ENCODE measurements around the gene DMD.
"Not testable (repeated sequence)": the region's sequence is repeated elsewhere in the genome, so short reads cannot be mapped to it uniquely, and the experiment has no call there.

DMD gene

DNA sequence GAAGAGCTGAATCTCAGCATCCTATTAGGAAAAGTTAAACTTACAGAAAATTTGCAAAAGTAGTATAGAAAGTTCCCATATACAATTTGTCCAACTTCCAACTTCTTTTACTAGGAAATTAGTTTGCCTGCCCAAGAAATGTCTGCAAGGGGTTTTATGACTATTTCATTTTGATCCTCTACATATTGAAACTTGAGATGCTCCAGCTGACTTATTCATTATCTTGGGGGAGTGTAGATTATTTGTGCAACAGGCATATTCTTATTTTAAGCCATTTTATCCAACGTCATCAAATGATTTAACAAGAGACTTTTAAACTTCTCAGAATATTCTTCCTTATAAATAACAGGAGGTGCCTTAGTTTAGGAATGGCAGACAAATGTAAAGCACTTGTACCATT, 1822.4 kb downstream of the DMD start:
- H3K9ac ChIP-seq (ENCODE audit: low read length), result no peak overlapping the region
- TF ChIP-seq EZH2phosphoT487 (IDR thresholded peaks at IDR 0.05; ENCODE audit: low read depth), result no peak
- TF ChIP-seq, protein P1, sequence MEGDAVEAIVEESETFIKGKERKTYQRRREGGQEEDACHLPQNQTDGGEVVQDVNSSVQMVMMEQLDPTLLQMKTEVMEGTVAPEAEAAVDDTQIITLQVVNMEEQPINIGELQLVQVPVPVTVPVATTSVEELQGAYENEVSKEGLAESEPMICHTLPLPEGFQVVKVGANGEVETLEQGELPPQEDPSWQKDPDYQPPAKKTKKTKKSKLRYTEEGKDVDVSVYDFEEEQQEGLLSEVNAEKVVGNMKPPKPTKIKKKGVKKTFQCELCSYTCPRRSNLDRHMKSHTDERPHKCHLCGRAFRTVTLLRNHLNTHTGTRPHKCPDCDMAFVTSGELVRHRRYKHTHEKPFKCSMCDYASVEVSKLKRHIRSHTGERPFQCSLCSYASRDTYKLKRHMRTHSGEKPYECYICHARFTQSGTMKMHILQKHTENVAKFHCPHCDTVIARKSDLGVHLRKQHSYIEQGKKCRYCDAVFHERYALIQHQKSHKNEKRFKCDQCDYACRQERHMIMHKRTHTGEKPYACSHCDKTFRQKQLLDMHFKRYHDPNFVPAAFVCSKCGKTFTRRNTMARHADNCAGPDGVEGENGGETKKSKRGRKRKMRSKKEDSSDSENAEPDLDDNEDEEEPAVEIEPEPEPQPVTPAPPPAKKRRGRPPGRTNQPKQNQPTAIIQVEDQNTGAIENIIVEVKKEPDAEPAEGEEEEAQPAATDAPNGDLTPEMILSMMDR (IDR thresholded peaks at IDR 0.05; ENCODE audit: low read depth, low read length), result no peak
- no peaks in the 10 kb centered on the region for H3K79me2 ChIP-seq (ENCODE audit: low read length)
- no peaks in the 10 kb centered on the region for H3K9me3 ChIP-seq (ENCODE audit: insufficient read depth, low read length)
- no peaks in the 10 kb centered on the region for H3K27me3 ChIP-seq (ENCODE audit: low read depth, low read length)
- no peak overlapping the region for H3K27ac ChIP-seq (ENCODE audit: low read length)
- H3K4me2 ChIP-seq (ENCODE audit: low read length), result no peak overlapping the region
- H3K4me1 ChIP-seq (ENCODE audit: low read length), result no peaks in the 10 kb centered on the region
- H3K4me3 ChIP-seq (ENCODE audit: low read length), result no peak overlapping the region
- no peaks in the 10 kb centered on the region for H4K20me1 ChIP-seq (ENCODE audit: insufficient read depth, low read length)
- H3K36me3 ChIP-seq (replicated peaks; ENCODE audit: low read depth, low read length), result no peaks in the 10 kb centered on the region
- no peak overlapping the region for H2AFZ ChIP-seq (ENCODE audit: low read depth, low read length)

DNA sequence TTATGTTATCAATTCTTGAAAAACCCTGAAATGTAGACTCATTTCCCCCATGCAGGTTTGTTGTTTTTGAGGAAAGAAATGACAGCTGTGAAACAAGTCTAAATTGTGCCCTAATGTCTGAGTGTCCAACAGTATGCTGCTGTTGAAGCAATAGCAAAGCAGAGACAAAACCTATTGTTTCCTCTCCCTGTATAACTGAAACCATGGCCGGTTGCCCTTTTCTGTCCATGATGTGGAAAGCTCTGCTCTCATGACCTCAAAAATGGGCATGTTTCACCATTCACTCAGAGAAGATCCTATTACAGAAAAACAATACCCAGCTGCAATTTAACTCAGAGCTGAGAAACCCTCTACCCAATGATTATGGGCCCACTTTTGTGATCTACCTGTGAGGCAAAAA, 1826.9 kb downstream of the DMD start:
- Histone ChIP-seq H3K4me3 (ENCODE audit: low read length) (no peak overlapping the region), H3K4me1 (ENCODE audit: low read length) (no peaks in the 10 kb centered on the region), H3K27ac (ENCODE audit: low read length) (no peak overlapping the region), H3K36me3 (replicated peaks; ENCODE audit: low read depth, low read length) (no peaks in the 10 kb centered on the region), H3K9ac (ENCODE audit: low read length) (no peak overlapping the region), H3K9me3 (ENCODE audit: insufficient read depth, low read length) (no peaks in the 10 kb centered on the region), H3K27me3 (ENCODE audit: low read depth, low read length) (no peaks in the 10 kb centered on the region), H3K79me2 (ENCODE audit: low read length) (no peaks in the 10 kb centered on the region), H3K4me2 (ENCODE audit: low read length) (no peak overlapping the region), H4K20me1 (ENCODE audit: insufficient read depth, low read length) (no peaks in the 10 kb centered on the region), H2AFZ (ENCODE audit: low read depth, low read length) (no peak overlapping the region)
- TF ChIP-seq, protein P1 (IDR thresholded peaks at IDR 0.05; ENCODE audit: low read depth, low read length), result no peak
- no peak for TF ChIP-seq EZH2phosphoT487 (IDR thresholded peaks at IDR 0.05; ENCODE audit: low read depth)

DNA sequence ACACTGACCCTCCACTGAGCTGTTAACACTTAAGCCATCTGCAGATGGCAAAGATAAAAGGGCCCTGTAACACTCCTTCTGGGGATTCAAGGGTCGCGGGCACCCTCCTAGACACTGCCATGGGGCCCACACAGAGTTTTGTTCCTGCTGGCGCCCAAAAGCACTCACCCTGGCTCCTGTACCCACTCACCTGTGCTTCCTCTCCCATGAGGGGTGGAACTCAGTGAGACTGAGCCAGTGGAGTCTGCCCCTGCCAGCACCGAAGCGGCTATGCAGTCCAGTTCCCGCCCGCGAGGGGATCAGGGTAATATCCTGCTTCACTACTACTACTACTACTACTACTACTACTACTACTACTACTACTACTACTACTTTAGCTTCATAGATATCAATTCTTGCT, 1827.4 kb downstream of the DMD start:
- H3K27ac ChIP-seq (ENCODE audit: low read length), result no peak overlapping the region
- no peaks in the 10 kb centered on the region for H3K36me3 ChIP-seq (replicated peaks; ENCODE audit: low read depth, low read length)
- H4K20me1 ChIP-seq (ENCODE audit: insufficient read depth, low read length), result no peaks in the 10 kb centered on the region
- H2AFZ ChIP-seq (ENCODE audit: low read depth, low read length), result no peak overlapping the region
- H3K27me3 ChIP-seq (ENCODE audit: low read depth, low read length), result no peaks in the 10 kb centered on the region
- H3K4me3 ChIP-seq (ENCODE audit: low read length), result no peak overlapping the region
- H3K4me2 ChIP-seq (ENCODE audit: low read length), result no peak overlapping the region
- no peaks in the 10 kb centered on the region for H3K4me1 ChIP-seq (ENCODE audit: low read length)
- H3K9me3 ChIP-seq (ENCODE audit: insufficient read depth, low read length), result no peaks in the 10 kb centered on the region
- TF ChIP-seq, protein P1 (IDR thresholded peaks at IDR 0.05; ENCODE audit: low read depth, low read length), result no peak
- TF ChIP-seq EZH2phosphoT487 (IDR thresholded peaks at IDR 0.05; ENCODE audit: low read depth), result no peak
- H3K9ac ChIP-seq (ENCODE audit: low read length), result no peak overlapping the region
- H3K79me2 ChIP-seq (ENCODE audit: low read length), result no peaks in the 10 kb centered on the region

DNA sequence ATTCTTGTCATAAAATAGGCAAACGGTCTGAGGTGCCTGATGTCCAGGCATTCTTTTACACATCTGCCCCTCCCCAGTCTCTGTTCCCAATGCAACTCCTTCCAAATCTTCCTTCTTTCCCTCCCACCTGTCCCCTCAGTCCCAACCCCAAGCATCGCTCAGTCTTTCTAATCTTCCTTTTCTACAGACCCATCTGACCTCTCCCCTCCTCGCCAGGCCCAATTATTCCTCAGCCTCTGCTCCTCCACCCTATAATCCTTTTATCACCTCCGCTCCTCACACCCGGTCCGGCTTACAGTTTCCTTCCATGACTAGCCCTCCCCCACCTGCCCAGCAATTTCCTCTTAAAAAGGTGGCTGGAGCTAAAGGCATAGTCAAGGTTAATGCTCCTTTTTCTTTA, 1832.4 kb downstream of the DMD start:
- H3K9ac ChIP-seq (ENCODE audit: low read length); H3K79me2 ChIP-seq (ENCODE audit: low read length); H3K27ac ChIP-seq (ENCODE audit: low read length); H3K9me3 ChIP-seq (ENCODE audit: insufficient read depth, low read length); H3K27me3 ChIP-seq (ENCODE audit: low read depth, low read length); H3K4me2 ChIP-seq (ENCODE audit: low read length); H3K4me3 ChIP-seq (ENCODE audit: low read length); H4K20me1 ChIP-seq (ENCODE audit: insufficient read depth, low read length); H2AFZ ChIP-seq (ENCODE audit: low read depth, low read length); H3K36me3 ChIP-seq (replicated peaks; ENCODE audit: low read depth, low read length): not testable (repeated sequence)
- H3K4me1 ChIP-seq (ENCODE audit: low read length), result peaks cover 17% of the 10 kb centered on the region

DNA sequence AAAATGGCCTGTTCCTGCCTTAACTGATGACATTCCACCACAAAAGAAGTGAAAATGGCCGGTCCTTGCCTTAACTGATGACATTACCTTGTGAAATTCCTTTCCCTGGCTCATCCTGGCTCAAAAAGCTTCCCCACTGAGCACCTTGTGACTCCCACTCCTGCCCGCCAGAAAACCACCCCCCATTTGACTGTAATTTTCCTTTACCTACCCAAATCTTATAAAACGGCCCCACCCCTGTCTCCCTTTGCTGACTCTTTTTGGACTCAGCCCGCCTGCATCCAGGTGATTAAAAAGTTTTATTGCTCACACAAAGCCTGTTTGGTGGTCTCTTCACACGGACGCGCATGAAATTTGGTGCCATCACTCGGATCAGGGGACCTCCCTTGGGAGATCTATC, 1833.5 kb downstream of the DMD start:
- peaks cover 17% of the 10 kb centered on the region for H3K4me1 ChIP-seq (ENCODE audit: low read length)
- H3K4me3 ChIP-seq (ENCODE audit: low read length); H3K27me3 ChIP-seq (ENCODE audit: low read depth, low read length); H3K4me2 ChIP-seq (ENCODE audit: low read length); H4K20me1 ChIP-seq (ENCODE audit: insufficient read depth, low read length); H3K9me3 ChIP-seq (ENCODE audit: insufficient read depth, low read length); H3K27ac ChIP-seq (ENCODE audit: low read length); H2AFZ ChIP-seq (ENCODE audit: low read depth, low read length); H3K79me2 ChIP-seq (ENCODE audit: low read length); H3K36me3 ChIP-seq (replicated peaks; ENCODE audit: low read depth, low read length); H3K9ac ChIP-seq (ENCODE audit: low read length): not testable (repeated sequence)

Measured in OCI-LY3 (cell line).